ENCODE results near the gene ERCC6L.

ERCC6L gene

DNA sequence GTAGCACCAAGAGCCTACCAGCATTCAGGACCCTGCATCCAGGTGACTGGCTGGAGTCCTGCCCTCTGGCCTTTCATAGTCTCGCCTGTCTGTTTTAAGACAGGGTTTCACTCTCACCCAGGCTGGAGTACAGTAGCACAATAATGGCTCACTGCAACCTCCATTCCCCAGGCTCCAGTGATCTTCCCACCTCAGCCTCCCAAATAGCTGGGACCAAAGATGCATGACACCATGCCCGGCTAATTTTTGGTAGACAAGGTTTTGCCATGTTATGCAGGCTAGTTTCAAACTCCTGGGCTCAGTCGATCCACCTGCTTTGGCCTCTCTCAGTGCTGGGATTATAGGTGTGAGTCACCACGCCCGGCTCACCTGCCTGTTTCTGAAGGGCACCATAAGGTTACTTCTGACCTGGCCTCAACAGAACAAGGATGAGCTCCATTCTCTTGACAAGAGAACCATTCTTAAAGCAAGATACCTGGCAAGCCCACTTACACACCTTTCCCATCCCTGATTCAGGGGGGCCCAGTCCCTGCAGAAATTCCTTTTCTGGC, 31.6 kb upstream of the ERCC6L start:
- no peak overlapping the region for H3K27ac ChIP-seq (ENCODE audit: low read length)
- H3K79me2 ChIP-seq (ENCODE audit: low read length) = peaks cover 37% of the 10 kb centered on the region
- no peak for DNase-seq
- H3K9ac ChIP-seq (ENCODE audit: low read length) = no peak overlapping the region
- H3K4me1 ChIP-seq (ENCODE audit: low read length) = 0 out of 2 replicates have a peak, but pooled peaks cover 4% of the 10 kb centered on the region
- H3K27me3 ChIP-seq (replicated peaks; ENCODE audit: insufficient read depth, low read length) = no peaks in the 10 kb centered on the region
- H3K36me3 ChIP-seq (replicated peaks; ENCODE audit: insufficient read depth, low read length) = peaks cover 26% of the 10 kb centered on the region
- no peak overlapping the region for H2AFZ ChIP-seq (ENCODE audit: low read length)
- H3K9me3 ChIP-seq (replicated peaks; ENCODE audit: insufficient read depth, low read length) = no peaks in the 10 kb centered on the region
- no peak overlapping the region for H3K4me2 ChIP-seq (ENCODE audit: low read depth, low read length)
- no peak overlapping the region for H3K4me3 ChIP-seq (ENCODE audit: low read length)
- no peaks in the 10 kb centered on the region for H3K9me2 ChIP-seq (replicated peaks; ENCODE audit: insufficient read depth, low read length)
- peaks cover 33% of the 10 kb centered on the region for H4K20me1 ChIP-seq (ENCODE audit: insufficient read depth, low read length)
- peaks cover 60% of the 10 kb centered on the region for H3F3A ChIP-seq (ENCODE audit: insufficient read depth, low read length)
- TF ChIP-seq, protein P1, sequence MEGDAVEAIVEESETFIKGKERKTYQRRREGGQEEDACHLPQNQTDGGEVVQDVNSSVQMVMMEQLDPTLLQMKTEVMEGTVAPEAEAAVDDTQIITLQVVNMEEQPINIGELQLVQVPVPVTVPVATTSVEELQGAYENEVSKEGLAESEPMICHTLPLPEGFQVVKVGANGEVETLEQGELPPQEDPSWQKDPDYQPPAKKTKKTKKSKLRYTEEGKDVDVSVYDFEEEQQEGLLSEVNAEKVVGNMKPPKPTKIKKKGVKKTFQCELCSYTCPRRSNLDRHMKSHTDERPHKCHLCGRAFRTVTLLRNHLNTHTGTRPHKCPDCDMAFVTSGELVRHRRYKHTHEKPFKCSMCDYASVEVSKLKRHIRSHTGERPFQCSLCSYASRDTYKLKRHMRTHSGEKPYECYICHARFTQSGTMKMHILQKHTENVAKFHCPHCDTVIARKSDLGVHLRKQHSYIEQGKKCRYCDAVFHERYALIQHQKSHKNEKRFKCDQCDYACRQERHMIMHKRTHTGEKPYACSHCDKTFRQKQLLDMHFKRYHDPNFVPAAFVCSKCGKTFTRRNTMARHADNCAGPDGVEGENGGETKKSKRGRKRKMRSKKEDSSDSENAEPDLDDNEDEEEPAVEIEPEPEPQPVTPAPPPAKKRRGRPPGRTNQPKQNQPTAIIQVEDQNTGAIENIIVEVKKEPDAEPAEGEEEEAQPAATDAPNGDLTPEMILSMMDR (IDR thresholded peaks at IDR 0.05; ENCODE audit: low read length) = no peak
- TF ChIP-seq EZH2phosphoT487 (IDR thresholded peaks at IDR 0.05; ENCODE audit: low read length) = no peak
- no peak for TF ChIP-seq EZH2 (optimal IDR thresholded peaks at IDR 0.05; ENCODE audit: low read depth, low read length)

DNA sequence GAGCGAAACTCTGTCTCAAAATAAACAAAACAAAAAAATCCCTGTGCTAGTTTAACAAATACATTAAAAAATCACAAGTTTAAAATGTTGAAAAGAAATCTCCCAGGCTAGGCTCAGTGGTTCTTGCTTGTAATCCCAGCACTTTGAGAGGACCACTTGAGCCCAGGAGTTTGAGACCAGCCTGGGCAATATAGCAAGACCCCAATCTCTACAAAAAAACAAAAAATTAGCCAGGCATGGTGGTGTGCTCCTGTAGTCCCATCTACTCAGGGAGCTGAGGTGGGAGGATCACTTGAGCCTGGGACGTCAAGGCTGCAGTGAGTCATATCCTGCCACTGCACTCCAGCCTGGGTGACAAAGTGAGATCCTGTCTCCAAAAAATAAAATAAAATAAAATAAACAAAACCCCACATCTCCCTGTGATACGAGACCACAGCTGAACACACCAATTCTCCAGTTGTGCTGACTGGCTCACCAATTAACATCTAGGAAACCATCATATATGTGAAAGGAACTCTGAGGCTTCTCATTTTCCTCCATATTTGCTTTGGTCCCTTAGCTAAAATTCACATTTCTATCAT, 30.9 kb upstream of the ERCC6L start:
- Histone ChIP-seq H3K79me2 (ENCODE audit: low read length) (peaks cover 30% of the 10 kb centered on the region), H3K36me3 (replicated peaks; ENCODE audit: insufficient read depth, low read length) (peaks cover 26% of the 10 kb centered on the region), H3K4me1 (ENCODE audit: low read length) (no peaks in the 10 kb centered on the region), H3K9me3 (replicated peaks; ENCODE audit: insufficient read depth, low read length) (no peaks in the 10 kb centered on the region), H4K20me1 (ENCODE audit: insufficient read depth, low read length) (peaks cover 28% of the 10 kb centered on the region), H3K4me3 (ENCODE audit: low read length) (no peak overlapping the region), H3K27me3 (replicated peaks; ENCODE audit: insufficient read depth, low read length) (no peaks in the 10 kb centered on the region), H3K9me2 (replicated peaks; ENCODE audit: insufficient read depth, low read length) (no peaks in the 10 kb centered on the region), H3K9ac (ENCODE audit: low read length) (no peak overlapping the region), H3K4me2 (ENCODE audit: low read depth, low read length) (no peak overlapping the region), H3K27ac (ENCODE audit: low read length) (no peak overlapping the region), H3F3A (ENCODE audit: insufficient read depth, low read length) (peaks cover 59% of the 10 kb centered on the region), H2AFZ (ENCODE audit: low read length) (no peak overlapping the region)
- TF ChIP-seq EZH2phosphoT487 (IDR thresholded peaks at IDR 0.05; ENCODE audit: low read length) (no peak), EZH2 (optimal IDR thresholded peaks at IDR 0.05; ENCODE audit: low read depth, low read length) (no peak)
- TF ChIP-seq, protein P1 (IDR thresholded peaks at IDR 0.05; ENCODE audit: low read length) = no peak
- DNase-seq = no peak

DNA sequence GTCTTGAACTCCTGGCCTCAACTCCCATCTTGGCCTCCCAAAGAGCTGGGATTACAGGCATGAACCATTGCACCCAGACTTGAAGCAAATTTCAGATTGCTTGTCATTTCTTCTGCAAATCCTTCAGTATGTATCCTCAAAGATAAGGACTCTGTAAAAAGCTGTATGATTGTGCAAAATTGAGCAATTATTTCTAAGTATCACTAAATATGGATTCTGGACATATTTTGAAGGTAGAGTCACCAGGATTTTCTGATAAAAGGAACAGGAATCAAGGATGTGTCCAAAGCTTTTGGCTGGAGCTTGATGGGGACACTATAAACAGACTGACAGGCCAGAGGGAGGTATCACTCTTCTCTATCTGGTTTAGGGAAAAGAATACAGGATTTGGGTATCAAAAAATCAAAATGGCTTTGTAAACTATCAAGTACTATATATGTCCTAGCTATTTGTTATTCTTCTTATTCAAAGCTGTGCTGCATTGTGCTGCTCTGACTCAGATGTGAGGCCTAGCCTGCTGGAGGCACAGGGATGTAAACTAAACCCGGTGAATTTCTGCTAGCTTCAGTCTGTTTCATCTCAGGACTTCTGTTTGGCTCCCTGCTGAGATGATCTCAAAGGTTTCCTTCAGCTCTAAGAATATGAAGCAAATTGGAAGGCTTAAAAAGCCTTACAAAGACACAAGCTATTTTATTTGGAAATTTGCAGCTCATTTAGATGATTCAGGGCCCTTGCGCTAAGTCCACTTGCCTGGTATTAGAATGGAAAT, 30.0 kb upstream of the ERCC6L start:
- H3K9me2 ChIP-seq (replicated peaks; ENCODE audit: insufficient read depth, low read length) = no peaks in the 10 kb centered on the region
- H3K36me3 ChIP-seq (replicated peaks; ENCODE audit: insufficient read depth, low read length) = peaks cover 17% of the 10 kb centered on the region
- TF ChIP-seq EZH2 (optimal IDR thresholded peaks at IDR 0.05; ENCODE audit: low read depth, low read length) = no peak
- TF ChIP-seq, protein P1 (IDR thresholded peaks at IDR 0.05; ENCODE audit: low read length) = no peak
- TF ChIP-seq EZH2phosphoT487 (IDR thresholded peaks at IDR 0.05; ENCODE audit: low read length) = no peak
- H3F3A ChIP-seq (ENCODE audit: insufficient read depth, low read length) = peaks cover 52% of the 10 kb centered on the region
- H2AFZ ChIP-seq (ENCODE audit: low read length) = no peak overlapping the region
- no peak overlapping the region for H3K27ac ChIP-seq (ENCODE audit: low read length)
- no peak overlapping the region for H3K4me2 ChIP-seq (ENCODE audit: low read depth, low read length)
- H3K9me3 ChIP-seq (replicated peaks; ENCODE audit: insufficient read depth, low read length) = no peaks in the 10 kb centered on the region
- H3K79me2 ChIP-seq (ENCODE audit: low read length) = peaks cover 20% of the 10 kb centered on the region
- H3K4me3 ChIP-seq (ENCODE audit: low read length) = no peak overlapping the region
- H3K9ac ChIP-seq (ENCODE audit: low read length) = no peak overlapping the region
- no peak for DNase-seq
- no peaks in the 10 kb centered on the region for H3K4me1 ChIP-seq (ENCODE audit: low read length)
- H4K20me1 ChIP-seq (ENCODE audit: insufficient read depth, low read length) = peaks cover 18% of the 10 kb centered on the region
- H3K27me3 ChIP-seq (replicated peaks; ENCODE audit: insufficient read depth, low read length) = no peaks in the 10 kb centered on the region
